IMR-90 (cell line): ENCODE data around the gene CFAP61. TPM values are rescaled to one million over a fixed set of nuclear protein-coding genes. Genes with fewer than 3 reads are reported as not detected.

Experiments
- ATAC-seq: fragments of 200-7000 bp; cut with Tn5 transposase; 2 replicates; pipeline ENCODE4 v1.9.1; 2020; ENCODE audit warnings: low read depth, mild to moderate bottlenecking, moderate library complexity
- BruUV-seq: library from RNA; stranded (reverse); fragments of 400-500 nt; replicated peaks from 2 replicates; lab custom pipeline; 2021; lab: Mats Ljungman, UMichigan
- CTCF ChIA-PET: fragments of 300-600 bp; formaldehyde crosslinking; extraction: SDS; loops from one replicate; lab custom pipeline; 2021; ENCODE audit warnings: antibody characterized with exemption; lab: Yijun Ruan, JAX
- POLR2A ChIA-PET: fragments of 300-600 bp; sonication (Branson Sonifier 250); formaldehyde crosslinking; loops from one replicate; lab custom pipeline; 2022; ENCODE audit warnings: antibody characterized with exemption; ENCODE audit not compliant: unreplicated experiment; lab: Charles Lee
- DNase-seq: peaks from one replicate; pipeline ENCODE4 v3.0.0; 2013
- H2AFZ ChIP-seq: replicated peaks from 2 replicates; pipeline ENCODE3; 2013; ENCODE audit warnings: low read length, mild to moderate bottlenecking; ENCODE audit not compliant: poor library complexity
- H2AK5ac ChIP-seq: 2 replicates; pipeline ENCODE4 v1.6.1; 2013; ENCODE audit warnings: low read depth, low read length, inconsistent platforms
- H2AK9ac ChIP-seq: replicated peaks from 2 replicates; pipeline ENCODE3; 2013; ENCODE audit warnings: mild to moderate bottlenecking, low read depth, low read length, moderate library complexity; ENCODE audit not compliant: poor library complexity
- H2BK120ac ChIP-seq: 2 replicates; pipeline ENCODE4 v1.6.1; 2013; ENCODE audit warnings: low read depth, low read length, inconsistent platforms
- H2BK15ac ChIP-seq: 3 replicates; pipeline ENCODE4 v1.6.1; 2013; ENCODE audit warnings: low read depth, low read length, inconsistent platforms
- H2BK20ac ChIP-seq: 2 replicates; pipeline ENCODE4 v1.6.1; 2013; ENCODE audit warnings: low read depth, mild to moderate bottlenecking, inconsistent platforms, low read length, moderate library complexity
- H2BK5ac ChIP-seq: 2 replicates; pipeline ENCODE4 v1.6.1; 2013; ENCODE audit warnings: mild to moderate bottlenecking, low read depth, low read length, inconsistent platforms; ENCODE audit not compliant: poor library complexity, severe bottlenecking
- H3K14ac ChIP-seq: replicated peaks from 2 replicates; pipeline ENCODE4 v1.6.1; 2013; ENCODE audit warnings: low read depth, low read length, inconsistent platforms
- H3K18ac ChIP-seq: 2 replicates; pipeline ENCODE4 v1.6.1; 2013; ENCODE audit warnings: low read depth, low read length, control low read depth
- H3K23ac ChIP-seq: 2 replicates; pipeline ENCODE4 v1.6.1; 2013; ENCODE audit warnings: low read depth, low read length, inconsistent platforms
- H3K27ac ChIP-seq: 2 replicates; pipeline ENCODE4 v1.5.1; 2013; ENCODE audit warnings: mild to moderate bottlenecking, control low read depth, low read length; ENCODE audit not compliant: insufficient read depth
- H3K27me3 ChIP-seq: 2 replicates; pipeline ENCODE4 v1.6.1; 2013; ENCODE audit warnings: low read length; ENCODE audit not compliant: control insufficient read depth, insufficient read depth
- H3K36me3 ChIP-seq: 2 replicates; pipeline ENCODE4 v1.6.1; 2013; ENCODE audit warnings: low read length, mixed read lengths; ENCODE audit not compliant: control insufficient read depth, insufficient read depth
- H3K4ac ChIP-seq: 2 replicates; pipeline ENCODE4 v1.6.1; 2013; ENCODE audit warnings: low read depth, low read length, inconsistent platforms
- H3K4me1 ChIP-seq: 2 replicates; pipeline ENCODE4 v1.6.1; 2013; ENCODE audit warnings: low read length, mixed read lengths; ENCODE audit not compliant: control insufficient read depth, insufficient read depth
- H3K4me2 ChIP-seq: 2 replicates; pipeline ENCODE4 v1.6.1; 2013; ENCODE audit warnings: low read depth, mild to moderate bottlenecking, control low read depth, low read length, moderate library complexity
- H3K4me3 ChIP-seq: 2 replicates; pipeline ENCODE4 v1.5.1; 2013; ENCODE audit warnings: low read depth, mild to moderate bottlenecking, control low read depth, low read length, moderate library complexity; ENCODE audit not compliant: insufficient read depth
- H3K56ac ChIP-seq: 2 replicates; pipeline ENCODE4 v1.6.1; 2013; ENCODE audit warnings: low read length, inconsistent platforms; ENCODE audit not compliant: insufficient read depth; ENCODE audit errors: extremely low read depth
- H3K79me1 ChIP-seq, 2 experiments: 2 replicates each; pipeline ENCODE4 v1.6.1; 2013; ENCODE audit warnings: low read length in 2 of 2, inconsistent platforms in 1 of 2, low read depth in 1 of 2
- H3K9ac ChIP-seq: 2 replicates; pipeline ENCODE4 v1.6.1; 2013; ENCODE audit warnings: low read depth, low read length, control low read depth
- H3K9me1 ChIP-seq: 2 replicates; pipeline ENCODE4 v1.6.1; 2013; ENCODE audit warnings: low read length, inconsistent platforms; ENCODE audit not compliant: insufficient read depth
- H3K9me3 ChIP-seq: 2 replicates; pipeline ENCODE4 v1.6.1; 2013; ENCODE audit warnings: low read length; ENCODE audit not compliant: control insufficient read depth, insufficient read depth
- H4K20me1 ChIP-seq: 2 replicates; pipeline ENCODE4 v1.6.1; 2013; ENCODE audit warnings: low read length, inconsistent platforms; ENCODE audit not compliant: insufficient read depth
- H4K5ac ChIP-seq: 2 replicates; pipeline ENCODE4 v1.6.1; 2013; ENCODE audit warnings: mild to moderate bottlenecking, low read depth, low read length, control low read depth
- H4K8ac ChIP-seq, 2 experiments: 2 replicates each; pipeline ENCODE4 v1.6.1; 2013; ENCODE audit warnings: low read depth in 2 of 2, low read length in 2 of 2, control low read depth in 1 of 2, inconsistent platforms in 1 of 2
- H4K91ac ChIP-seq: 2 replicates; pipeline ENCODE4 v1.6.1; 2013; ENCODE audit warnings: low read depth, low read length, inconsistent platforms; ENCODE audit not compliant: insufficient read depth
- FOS ChIP-seq: fragments of 150-350 bp; IDR thresholded peaks from 2 replicates; pipeline ENCODE4 v1.6.1; 2016; ENCODE audit warnings: low read depth, low read length
- MAFK ChIP-seq: IDR thresholded peaks from 2 replicates; pipeline ENCODE4 v1.6.1; 2012; ENCODE audit warnings: low read depth, low read length, improper control_type of control experiment
- NFE2L2 ChIP-seq: fragments of 150-350 bp; IDR thresholded peaks from 2 replicates; pipeline ENCODE4 v1.6.1; 2016; ENCODE audit warnings: low read depth, mild to moderate bottlenecking, low read length
- WGBS, 2 experiments: methylation state at CpG; one replicate each; pipeline versions ENCODE4 v1.1.5 to v1.1.7; 2013; ENCODE audit warnings: missing lambda C conversion rate in 2 of 2; ENCODE audit not compliant: insufficient read length in 1 of 2; ENCODE audit errors: extremely low coverage in 2 of 2; 5-methylcytosine and 5-hydroxymethylcytosine counted together
- dilution Hi-C: fragments of 300-500 bp; cut with HindIII; formaldehyde crosslinking; loops from one replicate; pipeline ENCODE4 v1.14.3; 2018; ENCODE audit warnings: low sequenced_read_pairs; ENCODE audit not compliant: unreplicated experiment
- in situ Hi-C: fragments of 300-500 bp; cut with MboI; formaldehyde crosslinking; loops from 3 replicates; pipeline ENCODE4 v1.14.3; 2019; ENCODE audit warnings: low sequenced_read_pairs, inconsistent platforms, mixed read lengths
- intact Hi-C: fragments of 100-400 bp; cut with micrococcal nuclease; formaldehyde crosslinking; loops from 2 replicates; pipeline ENCODE4 v1.10.0; 2022
- polyA plus RNA-seq, 3 experiments: library from polyadenylated mRNA; depleted of rRNA; stranded (reverse); fragments of >200 nt; gene quantifications; 2 replicates each; pipeline ENCODE4 v1.2.3, GENCODE V29; 2012; ENCODE audit warnings: low replicate concordance in 1 of 3
- total RNA-seq: library from RNA; depleted of rRNA; stranded (reverse); fragments of >200 nt; gene quantifications from 2 replicates; pipeline ENCODE4 v1.2.3, GENCODE V29; 2012

Gene CFAP61
- total and polyA plus RNA-seq, 2 of the 4 experiments (the other 2 are of a cell fraction): 0.07 TPM; not detected in 1

- H3K23ac ChIP-seq: no peak overlapping the region
- no peaks in the 10 kb centered on the region for H3K36me3 ChIP-seq
- no peak overlapping the region for H4K91ac ChIP-seq
- ChIA-PET CTCF (no interaction called here), POLR2A (no interaction called here)
- TF ChIP-seq FOS: no peak
- TF ChIP-seq MAFK: no peak
- no peak for TF ChIP-seq NFE2L2
- H2AFZ ChIP-seq: no peak overlapping the region
- intact Hi-C loops (no loop called here), in situ Hi-C loops (no loop called here), dilution Hi-C loops (no loop called here)
- ATAC-seq (no peak), DNase-seq (no peak)
- no peaks in the 10 kb centered on the region for H4K20me1 ChIP-seq
- no peak overlapping the region for H2BK5ac ChIP-seq
- no peak overlapping the region for H3K4me2 ChIP-seq
- no peak overlapping the region for H4K8ac ChIP-seq
- H3K4me1 ChIP-seq: no peaks in the 10 kb centered on the region
- no peak overlapping the region for H3K27ac ChIP-seq
- no peak overlapping the region for H3K56ac ChIP-seq
- no peak overlapping the region for H3K18ac ChIP-seq
- H3K9me3 ChIP-seq: no peaks in the 10 kb centered on the region
- no peak overlapping the region for H3K4me3 ChIP-seq
- WGBS, 2 experiments: 80% methylated on average over 1 of the region's 4 CpGs; no CpG with 5 or more reads in 1 of the 2 experiments
- H3K79me1 ChIP-seq: no peaks in the 10 kb centered on the region
- H2BK120ac ChIP-seq: no peak overlapping the region
- no peak overlapping the region for H3K9ac ChIP-seq
- no peak overlapping the region for H2AK9ac ChIP-seq
- peaks cover 2% of the 10 kb centered on the region; the same call in 1 of the 2 replicates for H3K27me3 ChIP-seq
- no peak overlapping the region for H3K4ac ChIP-seq
- no peak overlapping the region for H3K14ac ChIP-seq
- no peak overlapping the region for H2BK15ac ChIP-seq
- H4K5ac ChIP-seq: no peak overlapping the region
- no peaks in the 10 kb centered on the region for H3K9me1 ChIP-seq
- H2BK20ac ChIP-seq: no peak overlapping the region
- H2AK5ac ChIP-seq: no peak overlapping the region
- BruUV-seq: no TSS peak
These were observed 220.4 kb downstream of the CFAP61 start for GRCh38 chr20:20272686-20273085.
